SK-N-SH (cell line): ENCODE results near the gene ANKRD2. TPM values are rescaled to one million over a fixed set of nuclear protein-coding genes. Genes with fewer than 3 reads are reported as not detected.
"Not testable (repeated sequence)": the region's sequence is repeated elsewhere in the genome, so short reads cannot be mapped to it uniquely, and the experiment has no call there.

ENCODE experiments used
- CTCF ChIA-PET: fragments of 300-600, 350-600 bp; formaldehyde crosslinking; extraction: SDS; loops from one replicate; lab custom pipeline; 2021; lab: Yijun Ruan, JAX
- POLR2A ChIA-PET: fragments of 350-600 bp; sonication (Branson Sonifier 250); formaldehyde crosslinking; extraction: SDS; loops from one replicate; lab custom pipeline; 2020; ENCODE audit warnings: antibody characterized with exemption, inconsistent platforms; lab: Yijun Ruan, JAX
- DNase-seq: peaks from one replicate; pipeline ENCODE4 v3.0.0; 2012
- H2AFZ ChIP-seq: fragments of 200-600 bp; sonication (generic); 2 replicates; pipeline ENCODE4 v1.8.1; 2016; ENCODE audit warnings: antibody characterized with exemption, mild to moderate bottlenecking, low read depth
- H3F3A ChIP-seq: fragments of 200-600 bp; sonication (generic); replicated peaks from 2 replicates; pipeline ENCODE3; 2016; ENCODE audit warnings: antibody characterized with exemption, mild to moderate bottlenecking; ENCODE audit not compliant: insufficient read depth
- H3K27ac ChIP-seq, 2 experiments: fragments of 200-500 bp in 1 of 2; fragments of 200-600 bp in 1 of 2; sonication (Bioruptor generic) in 1 of 2; sonication (generic), shearing (Covaris generic) in 1 of 2; 2 replicates each; pipeline versions ENCODE4 v1.5.1 to v1.6.1; 2014 to 2016; ENCODE audit warnings: low read depth in 2 of 2, inconsistent platforms in 1 of 2, low read length in 1 of 2, mild to moderate bottlenecking in 1 of 2, mixed read lengths in 1 of 2
- H3K27me3 ChIP-seq: fragments of 200-600 bp; sonication (generic), shearing (Covaris generic); 2 replicates; pipeline ENCODE4 v1.6.1; 2016; ENCODE audit warnings: mixed run types; ENCODE audit not compliant: insufficient read depth
- H3K36me3 ChIP-seq, 2 experiments: fragments of 200-500 bp in 1 of 2; fragments of 200-600 bp in 1 of 2; sonication (Bioruptor generic) in 1 of 2; sonication (generic) in 1 of 2; replicated peaks in 1 of 2; 2 replicates each; pipeline versions ENCODE3 to v1.5.1; 2014 to 2016; ENCODE audit warnings: low read length in 1 of 2, mild to moderate bottlenecking in 1 of 2; ENCODE audit not compliant: insufficient read depth in 2 of 2, control insufficient read depth in 1 of 2
- H3K4me1 ChIP-seq, 2 experiments: fragments of 200-500 bp in 1 of 2; fragments of 200-600 bp in 1 of 2; sonication (Bioruptor generic) in 1 of 2; sonication (generic), shearing (Covaris generic) in 1 of 2; 2 replicates each; pipeline versions ENCODE4 v1.5.1 to v1.6.1; 2014 to 2016; ENCODE audit warnings: low read depth in 1 of 2, low read length in 1 of 2, mixed run types in 1 of 2; ENCODE audit not compliant: insufficient read depth in 2 of 2, control insufficient read depth in 1 of 2
- H3K4me2 ChIP-seq: fragments of 200-600 bp; sonication (generic), shearing (Covaris generic); 2 replicates; pipeline ENCODE4 v1.6.1; 2017; ENCODE audit warnings: mixed run types
- H3K4me3 ChIP-seq, 2 experiments: fragments of 200-500 bp in 1 of 2; fragments of 200-600 bp in 1 of 2; sonication (Bioruptor generic) in 1 of 2; sonication (generic), shearing (Covaris generic) in 1 of 2; 2 replicates each; pipeline versions ENCODE4 v1.5.1 to v1.8.1; 2014 to 2016; ENCODE audit warnings: low read depth in 2 of 2, inconsistent platforms in 1 of 2, low read length in 1 of 2, mild to moderate bottlenecking in 1 of 2, mixed read lengths in 1 of 2, moderate library complexity in 1 of 2
- H3K79me2 ChIP-seq: fragments of 200-600 bp; sonication (generic); 2 replicates; pipeline ENCODE4 v1.8.1; 2017; ENCODE audit warnings: mild to moderate bottlenecking; ENCODE audit not compliant: insufficient read depth
- H3K9ac ChIP-seq: fragments of 200-600 bp; sonication (generic); 2 replicates; pipeline ENCODE4 v1.6.1; 2017; ENCODE audit warnings: mixed run types
- H3K9me2 ChIP-seq: fragments of 200-600 bp; sonication (generic); 2 replicates; pipeline ENCODE4 v1.6.1; 2017; ENCODE audit warnings: mixed run types
- H3K9me3 ChIP-seq: fragments of 200-600 bp; sonication (generic); 2 replicates; pipeline ENCODE4 v1.6.1; 2017; ENCODE audit warnings: mixed run types, mild to moderate bottlenecking, moderate library complexity
- H4K20me1 ChIP-seq: fragments of 200-600 bp; sonication (generic); 2 replicates; pipeline ENCODE4 v1.6.1; 2017; ENCODE audit warnings: mild to moderate bottlenecking, mixed run types; ENCODE audit not compliant: insufficient read depth
- IRF3 ChIP-seq: fragments of 150-350 bp; IDR thresholded peaks from 2 replicates; pipeline ENCODE4 v1.6.1; 2016; ENCODE audit warnings: mild to moderate bottlenecking, low read depth, low read length
- RFX5 ChIP-seq: IDR thresholded peaks from 2 replicates; pipeline ENCODE4 v1.6.1; 2012; ENCODE audit warnings: mild to moderate bottlenecking, improper control_type of control experiment, low read length
- RXRA ChIP-seq: IDR thresholded peaks from 2 replicates; pipeline ENCODE4 v1.4.0; 2012; ENCODE audit warnings: low read depth, mild to moderate bottlenecking, borderline replicate concordance
- SMC3 ChIP-seq: IDR thresholded peaks from 2 replicates; pipeline ENCODE4 v1.6.1; 2012; ENCODE audit warnings: low read depth, low read length, improper control_type of control experiment
- WGBS: methylation state at CpG from one replicate; pipeline ENCODE4 v1.1.6; 2017; ENCODE audit warnings: low lambda C conversion rate; 5-methylcytosine and 5-hydroxymethylcytosine counted together
- polyA plus RNA-seq, 3 experiments: library from polyadenylated mRNA; depleted of rRNA; stranded (reverse); fragments of >200 nt; gene quantifications; 2 replicates each; pipeline ENCODE4 v1.2.3, GENCODE V29; 2012

Gene ANKRD2
- polyA plus RNA-seq, 1 of the 3 experiments (the other 2 are of a cell fraction), result 0.72 TPM

GRCh38 chr10:97572214-97572989 is at the start of gene ANKRD2 (continued):
- no peak for TF ChIP-seq IRF3

GRCh38 chr10:97522937-97523336 is 49.6 kb upstream of the ANKRD2 start:
- peaks cover 5% of the 10 kb centered on the region for H3F3A ChIP-seq
- no peaks in the 10 kb centered on the region for H3K9me2 ChIP-seq
- H3K27ac ChIP-seq, result no peak overlapping the region; a peak in 1 of 4 replicates
- ChIA-PET POLR2A (no interaction called here), CTCF (interaction anchor here (1.7 kb wide), 1 partner anchor 49 kb away, joined by 5 read pairs; the partner anchor contains the start of gene ANKRD2)
- H3K36me3 ChIP-seq, result no peaks in the 10 kb centered on the region
- H4K20me1 ChIP-seq, result peaks cover 69% of the 10 kb centered on the region
- no peak overlapping the region for H3K4me2 ChIP-seq
- H3K4me1 ChIP-seq, result peaks cover 7 to 30% of the 10 kb centered on the region in 2 experiments
- WGBS, result 83% methylated on average over 8 of the region's 8 CpGs
- no peak for TF ChIP-seq SMC3
- H3K27me3 ChIP-seq, result no peaks in the 10 kb centered on the region
- H3K4me3 ChIP-seq, result no peak overlapping the region
- H2AFZ ChIP-seq, result no peak overlapping the region
- H3K79me2 ChIP-seq, result peaks cover 55% of the 10 kb centered on the region
- H3K9me3 ChIP-seq, result no peaks in the 10 kb centered on the region
- no peak overlapping the region for H3K9ac ChIP-seq
- DNase-seq, result no peak

- Histone ChIP-seq H3K4me2 (no peak overlapping the region), H3K9me2 (no peaks in the 10 kb centered on the region), H3K79me2 (peaks cover 43% of the 10 kb centered on the region), H3K27me3 (no peaks in the 10 kb centered on the region), H3K9me3 (no peaks in the 10 kb centered on the region), H3K9ac (no peak overlapping the region), H3K4me1 (peaks cover 0 to 19% of the 10 kb centered on the region in 2 experiments; a peak in 1 of 4 replicates), H2AFZ (no peak overlapping the region), H3K36me3 (no peaks in the 10 kb centered on the region), H4K20me1 (peaks cover 47% of the 10 kb centered on the region), H3F3A (no peaks in the 10 kb centered on the region), H3K27ac (no peak overlapping the region; a peak in 1 of 4 replicates), H3K4me3 (no peak overlapping the region)
- no peak for DNase-seq
- 96% methylated on average over 5 of the region's 5 CpGs for WGBS
- TF ChIP-seq SMC3 (no peak), RFX5 (no peak)
- ChIA-PET CTCF (interaction anchor here (1.3 kb wide), 1 partner anchor 29 kb away, joined by 3 read pairs; no protein-coding TSS in a partner anchor), POLR2A (no interaction called here)
These were observed 47.5 kb upstream of the ANKRD2 start for GRCh38 chr10:97525086-97525485.

- Histone ChIP-seq H4K20me1 (peaks cover 43% of the 10 kb centered on the region), H3K4me2 (no peak overlapping the region), H2AFZ (no peak overlapping the region), H3K9ac (no peak overlapping the region), H3K4me1 (peaks cover 0 to 19% of the 10 kb centered on the region in 2 experiments; a peak in 1 of 4 replicates), H3K4me3 (no peak overlapping the region), H3K9me2 (no peaks in the 10 kb centered on the region), H3K79me2 (peaks cover 43% of the 10 kb centered on the region), H3K36me3 (no peaks in the 10 kb centered on the region), H3K9me3 (no peaks in the 10 kb centered on the region), H3K27ac (no peak overlapping the region), H3F3A (no peaks in the 10 kb centered on the region), H3K27me3 (no peaks in the 10 kb centered on the region)
- WGBS, result 81% methylated on average over 1 of the region's 1 CpG
- POLR2A ChIA-PET, result no interaction called here
- no peak for TF ChIP-seq RXRA
- CTCF ChIA-PET, result interaction anchor here (1.3 kb wide), 1 partner anchor 28 kb away, joined by 3 read pairs; no protein-coding TSS in a partner anchor
- no peak for DNase-seq
These were observed 46.9 kb upstream of the ANKRD2 start for GRCh38 chr10:97525683-97526110.

- POLR2A ChIA-PET, H3K27me3 ChIP-seq, H3K9ac ChIP-seq, CTCF ChIA-PET, H3K4me2 ChIP-seq, H3K27ac ChIP-seq, H3K9me3 ChIP-seq, H2AFZ ChIP-seq, H3K36me3 ChIP-seq, H3K4me3 ChIP-seq, H3K9me2 ChIP-seq, DNase-seq: not testable (repeated sequence)
- 100% methylated on average over 5 of the region's 29 CpGs for WGBS
- Histone ChIP-seq H3K79me2 (peaks cover 46% of the 10 kb centered on the region), H4K20me1 (peaks cover 20% of the 10 kb centered on the region), H3K4me1 (peaks cover 11 to 20% of the 10 kb centered on the region in 2 experiments; a peak in 3 of 4 replicates), H3F3A (peaks cover 13% of the 10 kb centered on the region)
These were observed 43.7 kb upstream of the ANKRD2 start for GRCh38 chr10:97528876-97529275.
